ENCODE data around the gene ZNF839.
"Not testable (repeated sequence)": the region's sequence is repeated elsewhere in the genome, so short reads cannot be mapped to it uniquely, and the experiment has no call there.

ZNF839 gene

GRCh38 chr14:102314242-102315011 is 5.1 kb upstream of the ZNF839 start:
- DNase-seq (ENCODE audit: low spot score): peak; percentile 86

GRCh38 chr14:102315121-102315520 is 4.4 kb upstream of the ZNF839 start:
- peak; percentile 38 for DNase-seq (ENCODE audit: low spot score)

- no peak for DNase-seq (ENCODE audit: low spot score)
Observed at GRCh38 chr14:102316338-102316742, 3.2 kb upstream of the ZNF839 start.

- peak; percentile 91 for DNase-seq (ENCODE audit: low spot score)
Observed at GRCh38 chr14:102316743-102317563, 2.6 kb upstream of the ZNF839 start.

- DNase-seq (ENCODE audit: low spot score): peak; percentile 74
Observed at GRCh38 chr14:102317564-102318248, 1.8 kb upstream of the ZNF839 start.

- no peak for DNase-seq (ENCODE audit: low spot score)
Observed at GRCh38 chr14:102318781-102319276, 717 bp upstream of the ZNF839 start.

- peak; percentile 49 for DNase-seq (ENCODE audit: low spot score)
Observed at GRCh38 chr14:102320033-102320660, 601 bp downstream of the ZNF839 start.

GRCh38 chr14:102320671-102321455 is 1.3 kb downstream of the ZNF839 start:
- no peak for DNase-seq (ENCODE audit: low spot score)

- no peak for DNase-seq (ENCODE audit: low spot score)
Observed at GRCh38 chr14:102321456-102322422, 2.2 kb downstream of the ZNF839 start.

GRCh38 chr14:102323102-102323501 is 3.6 kb downstream of the ZNF839 start:
- peak; percentile 82 for DNase-seq (ENCODE audit: low spot score)

GRCh38 chr14:102325791-102326345 is 6.3 kb downstream of the ZNF839 start:
- no peak for DNase-seq (ENCODE audit: low spot score)

GRCh38 chr14:102326583-102326982 is 7.0 kb downstream of the ZNF839 start:
- DNase-seq (ENCODE audit: low spot score): no peak

- not testable (repeated sequence) for DNase-seq (ENCODE audit: low spot score)
Observed at GRCh38 chr14:102329381-102329780, 9.8 kb downstream of the ZNF839 start.

- DNase-seq (ENCODE audit: low spot score): no peak
Observed at GRCh38 chr14:102330806-102331205, 11.3 kb downstream of the ZNF839 start.

GRCh38 chr14:102333390-102333789 is 13.8 kb downstream of the ZNF839 start:
- DNase-seq (ENCODE audit: low spot score): no peak

GRCh38 chr14:102333795-102334705 is 14.5 kb downstream of the ZNF839 start:
- DNase-seq (ENCODE audit: low spot score): no peak

- no peak for DNase-seq (ENCODE audit: low spot score)
Observed at GRCh38 chr14:102335163-102335562, 15.6 kb downstream of the ZNF839 start.

- DNase-seq (ENCODE audit: low spot score): no peak
Observed at GRCh38 chr14:102338724-102339123, 19.2 kb downstream of the ZNF839 start.
